Fibroblast of peridontal ligament (primary cell): ENCODE results near the gene NUCB1.

Source experiments
- DNase-seq: peaks from one replicate; pipeline ENCODE4 v3.0.0-alpha.2; 2010; ENCODE audit errors: extremely low read depth

NUCB1 gene

DNA sequence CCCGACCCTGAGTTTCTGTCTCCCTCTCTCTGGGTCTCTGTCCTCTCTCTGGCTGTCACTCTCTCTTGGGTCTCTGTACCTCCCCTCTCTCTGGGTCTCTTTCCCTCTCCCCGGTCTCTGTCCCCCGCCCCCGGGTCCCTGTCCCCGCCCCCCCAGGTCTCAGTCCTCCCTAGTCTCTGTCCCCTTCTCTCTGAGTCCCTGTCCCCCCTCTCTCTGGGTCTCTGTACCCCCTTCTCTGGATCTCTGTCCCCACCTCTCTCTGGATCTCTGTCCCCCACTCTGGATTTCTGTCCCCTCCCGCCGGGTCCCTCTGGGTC lies 62.7 kb downstream of the NUCB1 start:
- no peak for DNase-seq

- peak; percentile 48 for DNase-seq
Measured at GRCh38 chr19:48963371-48964204, 63.5 kb downstream of the NUCB1 start.

DNA sequence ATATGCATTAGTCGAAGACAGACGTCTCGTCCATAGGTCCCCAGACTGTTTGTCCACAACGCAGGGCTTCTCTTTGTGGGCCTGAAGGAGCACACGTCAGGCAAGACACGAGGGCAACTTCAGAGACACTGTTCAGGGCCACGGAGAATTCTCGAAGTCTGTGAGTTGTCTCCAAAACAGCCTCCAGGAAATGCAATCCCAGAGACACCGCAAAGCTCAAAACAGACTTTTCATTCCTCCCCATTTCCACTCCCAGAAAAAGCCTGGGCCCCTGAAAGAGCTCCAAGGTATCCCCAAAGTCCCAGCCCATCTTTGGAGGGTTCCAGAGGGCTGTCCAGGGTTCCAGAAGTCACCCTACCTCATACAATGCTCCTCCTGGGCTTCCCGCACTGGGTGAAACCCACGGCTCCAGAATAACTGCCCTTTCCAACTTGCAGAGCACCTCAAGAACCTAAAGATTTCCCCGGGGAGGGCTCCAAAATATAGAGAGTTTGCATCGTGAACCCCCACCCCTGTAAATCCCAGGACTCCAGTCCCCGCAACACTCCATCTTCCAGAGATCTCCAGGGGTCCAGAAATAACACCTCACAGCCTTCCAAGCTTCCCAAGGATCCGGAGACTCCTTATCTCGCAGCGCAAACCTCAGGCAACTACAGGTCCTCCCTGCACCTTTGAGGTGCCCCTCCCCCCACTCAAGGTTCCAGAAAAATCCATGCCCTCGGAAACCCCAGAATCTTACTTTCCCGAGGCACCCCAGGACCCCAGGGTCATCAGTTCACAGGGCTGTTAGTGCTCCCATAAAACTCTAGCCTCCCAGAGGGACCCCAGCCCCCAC lies 64.3 kb downstream of the NUCB1 start:
- DNase-seq = peak; percentile 51

- peak; percentile 94 for DNase-seq
Measured at GRCh38 chr19:48965040-48965805, 65.1 kb downstream of the NUCB1 start, which contains the start of gene FTL. Gene FTL, plus strand, starts transcription at chr19:48965309. Its CDS starts 199 bp downstream, at chr19:48965508.

- peak; percentile 76 for DNase-seq
Measured at GRCh38 chr19:48965806-48966540, 65.9 kb downstream of the NUCB1 start.

DNA sequence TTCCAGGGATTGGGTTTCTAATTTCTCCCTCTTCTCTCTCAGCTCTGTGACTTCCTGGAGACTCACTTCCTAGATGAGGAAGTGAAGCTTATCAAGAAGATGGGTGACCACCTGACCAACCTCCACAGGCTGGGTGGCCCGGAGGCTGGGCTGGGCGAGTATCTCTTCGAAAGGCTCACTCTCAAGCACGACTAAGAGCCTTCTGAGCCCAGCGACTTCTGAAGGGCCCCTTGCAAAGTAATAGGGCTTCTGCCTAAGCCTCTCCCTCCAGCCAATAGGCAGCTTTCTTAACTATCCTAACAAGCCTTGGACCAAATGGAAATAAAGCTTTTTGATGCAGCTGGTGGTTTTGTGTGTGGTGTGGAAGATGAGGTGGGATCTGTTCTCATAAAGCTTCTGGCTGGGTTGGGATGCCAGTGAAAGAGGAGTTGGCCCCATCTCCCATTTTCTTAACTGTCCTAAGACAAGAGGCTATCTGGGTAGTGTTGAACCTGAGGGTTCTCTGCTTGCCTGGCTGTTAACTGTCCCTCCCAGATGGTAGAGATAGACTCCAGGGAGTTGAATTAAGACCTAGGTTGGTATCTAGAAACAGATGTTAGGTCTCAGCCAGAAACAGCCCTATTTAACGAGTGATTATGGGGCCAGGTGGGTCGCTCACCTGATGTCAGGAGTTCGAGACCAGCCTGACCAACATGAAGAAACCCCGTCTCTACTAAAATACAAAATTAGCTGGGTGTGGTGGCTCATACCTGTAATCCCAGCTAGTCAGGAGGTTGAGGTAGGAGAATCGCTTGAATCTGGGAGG lies 66.6 kb downstream of the NUCB1 start:
- DNase-seq = no peak

- peak; percentile 75 for DNase-seq
Measured at GRCh38 chr19:48967346-48968178, 67.5 kb downstream of the NUCB1 start.

DNA sequence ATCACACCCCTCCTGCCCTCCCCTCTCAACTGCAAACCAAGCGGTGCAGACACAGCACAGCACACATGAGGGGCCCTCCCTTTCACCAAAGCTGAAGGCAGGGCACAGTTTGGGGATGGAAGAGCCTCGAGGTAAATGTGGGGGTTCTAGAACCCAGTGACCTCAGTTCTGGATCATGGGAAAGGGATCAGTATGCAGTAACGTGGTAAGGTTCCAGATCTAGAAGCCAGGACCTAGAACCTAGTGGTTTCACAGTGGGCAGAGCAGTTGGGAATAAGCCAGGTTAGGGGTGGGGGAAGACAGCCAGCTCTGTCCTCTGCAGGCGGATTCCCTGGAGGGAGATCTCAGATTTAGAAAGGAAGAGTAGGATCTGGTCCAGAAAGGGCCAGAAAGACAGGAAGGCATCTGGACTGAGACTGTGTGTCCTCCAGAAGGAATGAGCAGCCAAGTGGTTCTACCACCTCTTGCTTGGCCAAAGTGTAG lies 68.1 kb downstream of the NUCB1 start:
- peak; percentile 55 for DNase-seq

GRCh38 chr19:48968813-48969218 lies 68.7 kb downstream of the NUCB1 start:
- no peak for DNase-seq

DNA sequence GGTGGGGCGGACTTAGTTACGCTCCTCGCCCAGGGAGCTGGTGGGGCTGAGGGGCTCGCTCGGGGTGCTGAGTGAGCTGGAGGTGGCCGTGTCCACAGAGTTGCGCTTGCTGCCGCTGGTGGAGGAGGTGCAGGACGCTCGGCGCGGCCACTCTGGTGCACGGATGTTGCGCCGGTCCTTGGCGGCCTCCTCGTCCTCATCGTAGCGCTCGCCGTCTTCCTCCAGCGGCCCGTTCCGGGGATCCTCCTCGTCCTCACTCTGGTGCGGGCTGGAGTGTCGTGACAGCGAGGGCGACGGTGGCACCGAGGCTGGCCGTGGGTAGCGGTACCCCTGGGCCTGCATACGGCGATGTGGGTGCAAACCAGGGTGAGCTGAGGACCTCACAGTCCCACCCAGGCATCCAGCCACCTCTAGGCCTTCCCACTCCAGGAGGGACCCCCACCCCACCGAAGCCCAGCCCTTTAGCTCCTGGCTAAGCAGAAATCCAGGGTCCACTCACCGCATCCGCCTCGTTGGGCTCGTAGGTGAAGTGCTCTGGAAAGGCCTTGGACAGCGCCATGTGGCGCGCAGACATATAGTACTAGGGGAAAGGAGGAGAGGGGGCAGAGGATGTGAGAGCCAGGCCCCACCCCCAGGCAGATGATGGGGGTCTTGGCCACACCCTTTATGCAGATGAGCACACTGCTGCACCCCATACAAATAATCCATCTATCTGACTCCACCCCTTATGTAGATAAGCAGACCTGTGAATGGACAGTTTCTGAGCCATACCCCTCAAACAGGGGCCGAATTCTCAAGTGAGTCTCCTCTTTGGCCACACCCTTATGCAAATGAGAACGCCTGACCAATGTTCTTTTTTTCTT lies 69.4 kb downstream of the NUCB1 start:
- DNase-seq = no peak

DNA sequence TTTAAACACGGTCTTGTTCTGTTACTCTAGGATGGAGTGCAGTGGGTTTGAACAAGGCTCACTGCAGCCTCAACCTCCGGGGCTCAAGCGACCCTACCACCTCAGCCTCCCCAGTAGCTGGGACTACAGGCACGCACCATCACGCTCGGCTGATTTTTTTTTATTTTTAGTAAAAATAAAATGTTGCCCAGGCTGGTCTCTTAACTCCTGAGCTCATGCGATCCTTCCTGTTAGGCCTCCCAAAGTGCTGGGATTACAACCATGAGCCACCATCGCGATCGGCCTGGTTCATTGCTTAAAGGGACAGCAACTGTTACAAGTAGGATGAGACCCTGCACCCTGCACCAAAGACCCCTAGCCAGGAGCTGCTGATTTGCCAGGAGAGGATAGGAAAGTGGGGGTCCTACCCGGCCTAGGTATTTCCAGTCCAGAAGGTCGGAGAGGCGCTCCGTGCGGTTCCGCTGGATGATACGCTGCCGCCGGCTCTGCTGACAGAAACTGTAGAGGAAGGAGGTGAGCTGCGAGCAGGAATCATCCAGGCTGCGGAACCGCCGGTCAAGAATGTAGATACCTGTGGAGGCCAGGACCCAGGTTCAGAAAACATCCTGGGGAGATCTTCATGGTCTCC lies 70.1 kb downstream of the NUCB1 start:
- DNase-seq = no peak

DNA sequence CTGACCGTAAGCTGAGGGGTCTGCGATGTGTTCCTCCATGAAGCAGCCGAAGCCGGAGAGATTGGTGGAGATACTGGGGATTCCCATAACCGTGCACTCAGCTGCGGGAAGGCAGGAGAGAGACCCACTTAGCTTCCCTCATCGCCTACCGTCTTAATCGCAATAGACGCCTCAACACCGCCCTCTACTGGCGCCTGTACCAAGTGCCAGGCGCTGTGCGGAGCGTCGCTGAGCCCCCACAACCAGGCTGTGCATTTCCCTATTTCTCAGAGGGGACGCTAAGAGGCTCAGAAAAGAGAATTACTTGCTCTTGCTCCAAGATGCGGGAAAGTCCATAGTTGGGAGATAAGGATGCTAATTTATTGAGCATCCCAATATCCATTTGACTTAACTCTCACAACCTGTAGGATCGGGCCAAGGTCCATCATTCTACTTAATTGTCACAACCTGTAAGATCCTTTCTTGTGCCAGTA lies 70.8 kb downstream of the NUCB1 start:
- DNase-seq = peak; percentile 80
